Uterus (tissue), 2 donors: ENCODE results near the gene PLEKHG7.

Source experiments
- CTCF ChIP-seq, 4 experiments: fragments of 200-600 bp in 2 of 4; fragments of 450-650 bp in 2 of 4; sonication (generic) in 2 of 4; IDR thresholded peaks; one replicate each; pipeline ENCODE4 v1.5.1; 2016 to 2019; ENCODE audit warnings: antibody characterized with exemption in 4 of 4, mild to moderate bottlenecking in 2 of 4, moderate library complexity in 1 of 4
- POLR2A ChIP-seq, 2 donors: fragments of 450-650 bp; IDR thresholded peaks; one replicate each; pipeline ENCODE4 v1.6.1; 2016; ENCODE audit warnings: antibody characterized with exemption in 2 of 2, mild to moderate bottlenecking in 1 of 2, moderate library complexity in 1 of 2

DNA sequence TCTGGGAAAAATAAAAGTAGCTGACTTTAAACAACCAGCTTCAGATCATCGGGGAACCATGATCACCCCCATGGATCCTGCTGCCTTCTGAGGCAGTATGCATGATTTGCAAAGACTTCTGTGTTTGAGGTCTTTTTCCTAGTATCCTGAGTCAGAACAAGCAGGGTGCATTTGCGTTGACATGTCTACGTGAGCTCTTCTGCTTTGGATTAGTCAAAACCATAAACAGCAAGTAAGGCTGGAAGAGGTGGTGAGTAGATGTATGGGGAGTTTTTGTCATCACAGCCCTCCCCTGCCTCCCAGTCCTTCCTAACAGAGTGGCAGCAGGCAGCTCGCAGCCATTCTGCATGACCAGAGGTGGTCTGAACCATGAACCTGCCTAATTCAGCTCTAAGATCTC is 24.1 kb downstream of the PLEKHG7 start:
- TF ChIP-seq CTCF (IDR thresholded peaks at IDR 0.05) (no peak), POLR2A (IDR thresholded peaks at IDR 0.05) (no peak)
